ENCODE results near the gene MSH2. TPM values are rescaled to one million over a fixed set of nuclear protein-coding genes. Genes with fewer than 3 reads are reported as not detected.
"Not testable (repeated sequence)": the region's sequence is repeated elsewhere in the genome, so short reads cannot be mapped to it uniquely, and the experiment has no call there.

Gene MSH2
- total RNA-seq, 1 experiment from 2014 or later = 8.7 TPM

GRCh38 chr2:47422560-47422959 is 19.6 kb downstream of the MSH2 start:
- POLR2A ChIA-PET = interaction anchor here (0.5 kb wide), 1 partner anchor 783 kb away, joined by 3 read pairs; no protein-coding TSS in a partner anchor
- no peak for TF ChIP-seq CTCF (IDR thresholded peaks at IDR 0.05; ENCODE audit: unreplicated experiment)
- Mint-ChIP-seq H3K4me3 (ENCODE audit: unreplicated experiment) (no peak overlapping the region), H3K27ac (ENCODE audit: low read depth, unreplicated experiment) (no peak overlapping the region), H3K36me3 (ENCODE audit: insufficient read depth, unreplicated experiment) (peaks cover 17% of the 10 kb centered on the region), H3K9me3 (ENCODE audit: unreplicated experiment) (no peaks in the 10 kb centered on the region), H3K27me3 (ENCODE audit: insufficient read depth, unreplicated experiment) (no peaks in the 10 kb centered on the region), H3K4me1 (ENCODE audit: insufficient read depth, unreplicated experiment) (no peaks in the 10 kb centered on the region)
- peak; percentile 18 for DNase-seq (ENCODE audit: unreplicated experiment)
- CTCF ChIA-PET = interaction anchor here (0.6 to 4.3 kb wide), 4 partner anchors 15 to 1600 kb away, joined by 3 to 25 read pairs (median 4); no protein-coding TSS in a partner anchor
- BruUV-seq (replicated peaks) = no TSS peak
- intact Hi-C loops (cut with micrococcal nuclease) = no loop called here

GRCh38 chr2:47426786-47427185 is 23.8 kb downstream of the MSH2 start:
- no peaks in the 10 kb centered on the region for H3K9me3 Mint-ChIP-seq (ENCODE audit: unreplicated experiment)
- intact Hi-C loops (cut with micrococcal nuclease) = no loop called here
- H3K36me3 Mint-ChIP-seq (ENCODE audit: insufficient read depth, unreplicated experiment) = peaks cover 27% of the 10 kb centered on the region
- no peak for TF ChIP-seq CTCF (IDR thresholded peaks at IDR 0.05; ENCODE audit: unreplicated experiment)
- DNase-seq (ENCODE audit: unreplicated experiment) = no peak
- H3K4me1 Mint-ChIP-seq (ENCODE audit: insufficient read depth, unreplicated experiment) = no peaks in the 10 kb centered on the region
- H3K4me3 Mint-ChIP-seq (ENCODE audit: unreplicated experiment) = no peak overlapping the region
- no peak overlapping the region for H3K27ac Mint-ChIP-seq (ENCODE audit: low read depth, unreplicated experiment)
- BruUV-seq (replicated peaks) = no TSS peak
- ChIA-PET POLR2A (no interaction called here), CTCF (interaction anchor here (0.6 to 1.5 kb wide), 2 partner anchors 10 to 1878 kb away, joined by 3 to 5 read pairs; no protein-coding TSS in a partner anchor)
- no peaks in the 10 kb centered on the region for H3K27me3 Mint-ChIP-seq (ENCODE audit: insufficient read depth, unreplicated experiment)

- peak overlapping the region; percentile 57 for H3K27ac Mint-ChIP-seq (ENCODE audit: low read depth, unreplicated experiment)
- peaks cover 24% of the 10 kb centered on the region for H3K36me3 Mint-ChIP-seq (ENCODE audit: insufficient read depth, unreplicated experiment)
- H3K27me3 Mint-ChIP-seq (ENCODE audit: insufficient read depth, unreplicated experiment) = no peaks in the 10 kb centered on the region
- CTCF ChIA-PET = interaction anchor here (0.5 to 1.3 kb wide), 3 partner anchors 338 to 1043 kb away, joined by 3 to 4 read pairs (median 3); no protein-coding TSS in a partner anchor
- intact Hi-C loops (cut with micrococcal nuclease) = no loop called here
- peak; percentile 75 for DNase-seq (ENCODE audit: unreplicated experiment)
- H3K4me1 Mint-ChIP-seq (ENCODE audit: insufficient read depth, unreplicated experiment) = no peaks in the 10 kb centered on the region
- POLR2A ChIA-PET = interaction anchor here (1.1 kb wide), 1 partner anchor 353 kb away, joined by 3 read pairs; the partner anchor contains the start of gene MSH6
- TF ChIP-seq CTCF (IDR thresholded peaks at IDR 0.05; ENCODE audit: unreplicated experiment) = no peak
- H3K4me3 Mint-ChIP-seq (ENCODE audit: unreplicated experiment) = no peak overlapping the region
- no TSS peak for BruUV-seq (replicated peaks)
- no peaks in the 10 kb centered on the region for H3K9me3 Mint-ChIP-seq (ENCODE audit: unreplicated experiment)
Measured at GRCh38 chr2:47429795-47430194, 26.8 kb downstream of the MSH2 start.

GRCh38 chr2:47433006-47433405 is 30.1 kb downstream of the MSH2 start:
- H3K9me3 Mint-ChIP-seq (ENCODE audit: unreplicated experiment); H3K4me1 Mint-ChIP-seq (ENCODE audit: insufficient read depth, unreplicated experiment); H3K27ac Mint-ChIP-seq (ENCODE audit: low read depth, unreplicated experiment); H3K4me3 Mint-ChIP-seq (ENCODE audit: unreplicated experiment); BruUV-seq (replicated peaks); H3K27me3 Mint-ChIP-seq (ENCODE audit: insufficient read depth, unreplicated experiment); intact Hi-C loops (cut with micrococcal nuclease); DNase-seq (ENCODE audit: unreplicated experiment); POLR2A ChIA-PET: not testable (repeated sequence)
- H3K36me3 Mint-ChIP-seq (ENCODE audit: insufficient read depth, unreplicated experiment) = peaks cover 29% of the 10 kb centered on the region
- CTCF ChIA-PET = interaction anchor here (8.9 kb wide), 1 partner anchor 337 kb away, joined by 319 read pairs; no protein-coding TSS in a partner anchor

DNA sequence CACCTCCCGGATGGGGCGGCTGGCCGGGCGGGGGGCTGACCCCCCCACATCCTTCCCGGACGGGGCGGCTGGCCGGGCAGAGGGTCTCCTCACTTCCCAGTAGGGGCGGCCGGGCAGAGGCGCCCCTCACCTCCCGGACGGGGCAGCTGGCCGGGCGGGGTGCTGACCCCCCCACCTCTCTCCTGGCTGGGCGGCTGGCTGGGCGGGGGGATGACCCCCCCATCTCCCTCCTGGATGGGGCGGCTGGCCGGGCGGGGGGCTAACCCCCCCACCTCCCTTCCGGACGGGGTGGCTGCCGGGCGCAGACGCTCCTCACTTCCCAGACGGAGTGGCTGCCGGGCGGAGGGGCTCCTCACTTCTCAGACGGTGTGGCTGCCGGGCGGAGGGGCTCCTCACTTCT is 30.5 kb downstream of the MSH2 start:
- H3K27me3 Mint-ChIP-seq (ENCODE audit: insufficient read depth, unreplicated experiment); H3K4me1 Mint-ChIP-seq (ENCODE audit: insufficient read depth, unreplicated experiment); DNase-seq (ENCODE audit: unreplicated experiment); H3K4me3 Mint-ChIP-seq (ENCODE audit: unreplicated experiment); H3K27ac Mint-ChIP-seq (ENCODE audit: low read depth, unreplicated experiment); intact Hi-C loops (cut with micrococcal nuclease); POLR2A ChIA-PET; H3K9me3 Mint-ChIP-seq (ENCODE audit: unreplicated experiment); BruUV-seq (replicated peaks): not testable (repeated sequence)
- H3K36me3 Mint-ChIP-seq (ENCODE audit: insufficient read depth, unreplicated experiment) = peaks cover 29% of the 10 kb centered on the region
- CTCF ChIA-PET = interaction anchor here (8.9 kb wide), 1 partner anchor 336 kb away, joined by 319 read pairs; no protein-coding TSS in a partner anchor

All from MCF 10A (cell line).